Stimulated activated CD8-positive, alpha-beta memory T cell treated with anti-CD3 and anti-CD28 coated beads, Interleukin-15, amount 100 ng/mL, for 4 hours (primary cell): Measurements from ENCODE around the gene ACSBG1.
"Not testable (repeated sequence)": the region's sequence is repeated elsewhere in the genome, so short reads cannot be mapped to it uniquely, and the experiment has no call there.

Experiments
- DNase-seq, 2 donors: peaks; one replicate each; pipeline ENCODE4 v3.0.0-alpha.2; 2020; ENCODE audit warnings: low read depth in 2 of 2

Gene ACSBG1

GRCh38 chr15:78167227-78167888 lies 67.0 kb downstream of the ACSBG1 start:
- no peak for DNase-seq

- DNase-seq, result no peak
Observed at GRCh38 chr15:78164010-78164409, 70.4 kb downstream of the ACSBG1 start.

- peak; percentile 12 to 14 for DNase-seq
Observed at GRCh38 chr15:78162038-78162437, 72.3 kb downstream of the ACSBG1 start.

GRCh38 chr15:78159395-78159794 lies 75.0 kb downstream of the ACSBG1 start:
- no peak for DNase-seq

GRCh38 chr15:78157203-78157602 lies 77.2 kb downstream of the ACSBG1 start:
- DNase-seq, result no peak

GRCh38 chr15:78156653-78157052 lies 77.7 kb downstream of the ACSBG1 start:
- no peak for DNase-seq

- no peak for DNase-seq
Observed at GRCh38 chr15:78155355-78155939, 78.9 kb downstream of the ACSBG1 start.

- no peak for DNase-seq
Observed at GRCh38 chr15:78154955-78155354, 79.4 kb downstream of the ACSBG1 start.

GRCh38 chr15:78151075-78151474 lies 83.3 kb downstream of the ACSBG1 start:
- not testable (repeated sequence) for DNase-seq

- DNase-seq, result no peak
Observed at GRCh38 chr15:78149805-78150751, 84.3 kb downstream of the ACSBG1 start.

GRCh38 chr15:78149068-78149804 lies 85.1 kb downstream of the ACSBG1 start, which contains the start of gene IDH3A:
IDH3A (plus strand) TSS chr15:78149362; CDS start chr15:78149404, 42 bp downstream.
- DNase-seq, result peak; percentile 98 to 99

GRCh38 chr15:78148392-78149067 lies 85.8 kb downstream of the ACSBG1 start:
- DNase-seq, result no peak

GRCh38 chr15:78147566-78147965 lies 86.8 kb downstream of the ACSBG1 start:
- DNase-seq, result no peak

GRCh38 chr15:78146425-78147154 lies 87.8 kb downstream of the ACSBG1 start:
- no peak for DNase-seq

- DNase-seq, result no peak
Observed at GRCh38 chr15:78142332-78142731, 92.0 kb downstream of the ACSBG1 start.

- DNase-seq, result no peak
Observed at GRCh38 chr15:78140292-78140691, 94.1 kb downstream of the ACSBG1 start.

GRCh38 chr15:78139578-78139977 lies 94.8 kb downstream of the ACSBG1 start:
- no peak for DNase-seq

- no peak for DNase-seq
Observed at GRCh38 chr15:78133801-78134200, 100.6 kb downstream of the ACSBG1 start.

- DNase-seq, result peak; percentile 42 to 62
Observed at GRCh38 chr15:78131295-78132061, 102.9 kb downstream of the ACSBG1 start, which contains the start of gene CIB2. CIB2 (minus strand) TSS chr15:78131445; CDS start chr15:78131215, 230 bp downstream.
